Muscle layer of duodenum (tissue), 2 donors: ENCODE results near the gene B3GALT2.

Source experiments
- H3K27ac ChIP-seq: one replicate; pipeline ENCODE4 v1.7.0; 2013; ENCODE audit warnings: mild to moderate bottlenecking, low read length
- H3K27me3 ChIP-seq: one replicate; pipeline ENCODE4 v1.7.0; 2013; ENCODE audit warnings: low read depth, mild to moderate bottlenecking, control low read depth, low read length
- H3K36me3 ChIP-seq, 2 donors: one replicate each; pipeline ENCODE4 v1.7.0; 2013; ENCODE audit warnings: low read length in 2 of 2, control low read depth in 1 of 2, mild to moderate bottlenecking in 1 of 2; ENCODE audit not compliant: insufficient read depth in 2 of 2, control insufficient read depth in 1 of 2
- H3K4me1 ChIP-seq, 2 donors: one replicate each; pipeline ENCODE4 v1.7.0; 2013; ENCODE audit warnings: low read length in 2 of 2, mild to moderate bottlenecking in 2 of 2, control low read depth in 1 of 2, moderate library complexity in 1 of 2; ENCODE audit not compliant: insufficient read depth in 2 of 2, control insufficient read depth in 1 of 2
- H3K4me3 ChIP-seq, 2 donors: one replicate each; pipeline ENCODE4 v1.7.0; 2013; ENCODE audit warnings: low read length in 2 of 2, low read depth in 1 of 2, mild to moderate bottlenecking in 1 of 2
- H3K9me3 ChIP-seq, 2 donors: one replicate each; pipeline ENCODE4 v1.7.0; 2013; ENCODE audit warnings: low read length in 2 of 2, control low read depth in 1 of 2, mild to moderate bottlenecking in 1 of 2; ENCODE audit not compliant: control insufficient read depth in 1 of 2
- donor health status: healthy.

Gene B3GALT2

GRCh38 chr1:193142409-193142808, 44.0 kb downstream of the B3GALT2 start:
- Histone ChIP-seq H3K4me3 (no peak overlapping the region), H3K36me3 (peaks cover 39 to 47% of the 10 kb centered on the region in 2 donors), H3K9me3 (no peaks in the 10 kb centered on the region)

GRCh38 chr1:193141804-193142203, 44.6 kb downstream of the B3GALT2 start:
- Histone ChIP-seq H3K4me1 (peaks cover 0 to 10% of the 10 kb centered on the region in 2 donors), H3K27me3 (no peaks in the 10 kb centered on the region), H3K4me3 (no peak overlapping the region), H3K9me3 (no peaks in the 10 kb centered on the region), H3K36me3 (peaks cover 39 to 52% of the 10 kb centered on the region in 2 donors), H3K27ac (no peak overlapping the region)

More at GRCh38 chr1:193142409-193142808, 44.0 kb downstream of the B3GALT2 start:
- Histone ChIP-seq H3K27me3 (no peaks in the 10 kb centered on the region), H3K4me1 (peaks cover 0 to 4% of the 10 kb centered on the region in 2 donors), H3K27ac (no peak overlapping the region)

- H3K9me3 ChIP-seq = no peaks in the 10 kb centered on the region
- no peak overlapping the region for H3K27ac ChIP-seq
- peaks cover 0 to 10% of the 10 kb centered on the region in 2 donors for H3K4me1 ChIP-seq
- H3K36me3 ChIP-seq = peaks cover 38 to 52% of the 10 kb centered on the region in 2 donors
- H3K27me3 ChIP-seq = no peaks in the 10 kb centered on the region
- no peak overlapping the region for H3K4me3 ChIP-seq
Observed at GRCh38 chr1:193140254-193140653, 46.2 kb downstream of the B3GALT2 start.

GRCh38 chr1:193131266-193131860, 55.0 kb downstream of the B3GALT2 start:
- H3K36me3 ChIP-seq = peaks cover 28 to 32% of the 10 kb centered on the region in 2 donors
- no peak overlapping the region for H3K27ac ChIP-seq

More at GRCh38 chr1:193131266-193131860, 55.0 kb downstream of the B3GALT2 start:
- H3K9me3 ChIP-seq = no peaks in the 10 kb centered on the region
- H3K4me1 ChIP-seq = peaks cover 0 to 3% of the 10 kb centered on the region in 2 donors
- no peak overlapping the region for H3K4me3 ChIP-seq
- no peaks in the 10 kb centered on the region for H3K27me3 ChIP-seq
